GM12864 (cell line): Measurements from ENCODE around the gene ZBTB43.

ENCODE experiments used
- DNase-seq: peaks from one replicate; pipeline ENCODE4 v3.0.0-alpha.2; 2011; ENCODE audit warnings: low read depth
- H3K4me3 ChIP-seq: 2 replicates; pipeline ENCODE4 v1.5.1; 2011; ENCODE audit warnings: mild to moderate bottlenecking, low read depth, low read length, control low read depth
- TF ChIP-seq, protein P1 (sequence below): IDR thresholded peaks from 2 replicates; pipeline ENCODE4 v1.5.1; 2011; ENCODE audit warnings: low read depth, mild to moderate bottlenecking, moderate library complexity, low read length, control low read depth, inconsistent platforms; ENCODE audit errors: missing control alignments

The ZBTB43 gene, protein sequence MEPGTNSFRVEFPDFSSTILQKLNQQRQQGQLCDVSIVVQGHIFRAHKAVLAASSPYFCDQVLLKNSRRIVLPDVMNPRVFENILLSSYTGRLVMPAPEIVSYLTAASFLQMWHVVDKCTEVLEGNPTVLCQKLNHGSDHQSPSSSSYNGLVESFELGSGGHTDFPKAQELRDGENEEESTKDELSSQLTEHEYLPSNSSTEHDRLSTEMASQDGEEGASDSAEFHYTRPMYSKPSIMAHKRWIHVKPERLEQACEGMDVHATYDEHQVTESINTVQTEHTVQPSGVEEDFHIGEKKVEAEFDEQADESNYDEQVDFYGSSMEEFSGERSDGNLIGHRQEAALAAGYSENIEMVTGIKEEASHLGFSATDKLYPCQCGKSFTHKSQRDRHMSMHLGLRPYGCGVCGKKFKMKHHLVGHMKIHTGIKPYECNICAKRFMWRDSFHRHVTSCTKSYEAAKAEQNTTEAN

GRCh38 chr9:126804696-126805553, at the start of gene ZBTB43:
ZBTB43 (plus strand) TSS chr9:126805040; CDS start chr9:126832510, 27,470 bp downstream.
- peak; percentile 89 for DNase-seq
- H3K4me3 ChIP-seq: peak within 1 kb of the TSS; percentile 68
- TF ChIP-seq, protein P1, sequence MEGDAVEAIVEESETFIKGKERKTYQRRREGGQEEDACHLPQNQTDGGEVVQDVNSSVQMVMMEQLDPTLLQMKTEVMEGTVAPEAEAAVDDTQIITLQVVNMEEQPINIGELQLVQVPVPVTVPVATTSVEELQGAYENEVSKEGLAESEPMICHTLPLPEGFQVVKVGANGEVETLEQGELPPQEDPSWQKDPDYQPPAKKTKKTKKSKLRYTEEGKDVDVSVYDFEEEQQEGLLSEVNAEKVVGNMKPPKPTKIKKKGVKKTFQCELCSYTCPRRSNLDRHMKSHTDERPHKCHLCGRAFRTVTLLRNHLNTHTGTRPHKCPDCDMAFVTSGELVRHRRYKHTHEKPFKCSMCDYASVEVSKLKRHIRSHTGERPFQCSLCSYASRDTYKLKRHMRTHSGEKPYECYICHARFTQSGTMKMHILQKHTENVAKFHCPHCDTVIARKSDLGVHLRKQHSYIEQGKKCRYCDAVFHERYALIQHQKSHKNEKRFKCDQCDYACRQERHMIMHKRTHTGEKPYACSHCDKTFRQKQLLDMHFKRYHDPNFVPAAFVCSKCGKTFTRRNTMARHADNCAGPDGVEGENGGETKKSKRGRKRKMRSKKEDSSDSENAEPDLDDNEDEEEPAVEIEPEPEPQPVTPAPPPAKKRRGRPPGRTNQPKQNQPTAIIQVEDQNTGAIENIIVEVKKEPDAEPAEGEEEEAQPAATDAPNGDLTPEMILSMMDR: no peak

DNA sequence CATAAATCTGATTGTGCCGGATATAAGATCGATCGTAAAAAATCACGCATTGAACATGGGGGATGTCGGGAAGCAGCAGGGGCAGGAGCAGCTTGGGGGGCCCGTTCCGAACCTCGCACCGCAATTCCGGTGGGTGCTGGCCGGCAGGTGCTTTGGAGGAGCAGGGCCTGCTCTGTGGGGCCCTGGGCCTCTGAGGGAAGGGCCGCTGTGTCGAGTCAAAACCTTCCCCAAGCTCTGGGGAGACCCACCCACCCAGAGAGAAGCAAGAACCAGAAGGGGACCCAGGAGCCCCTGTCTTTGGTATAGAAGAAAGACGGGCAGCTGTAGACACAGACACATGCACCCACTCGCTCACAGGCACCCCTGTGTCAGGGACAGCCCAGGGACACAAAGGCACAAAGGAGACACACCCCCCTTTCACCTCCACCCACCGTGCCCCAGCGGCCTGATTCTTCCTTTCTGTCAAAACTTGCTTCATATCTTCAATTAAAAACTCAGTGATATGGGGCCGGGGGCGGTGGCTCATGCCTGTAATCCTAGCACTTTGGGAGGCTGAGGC, 49.4 kb upstream of the ZBTB43 start:
- TF ChIP-seq, protein P1: no peak
- no peak overlapping the region for H3K4me3 ChIP-seq
- DNase-seq: no peak

GRCh38 chr9:126756238-126756637, 48.6 kb upstream of the ZBTB43 start:
- TF ChIP-seq, protein P1: no peak
- no peak overlapping the region for H3K4me3 ChIP-seq
- DNase-seq: no peak

DNA sequence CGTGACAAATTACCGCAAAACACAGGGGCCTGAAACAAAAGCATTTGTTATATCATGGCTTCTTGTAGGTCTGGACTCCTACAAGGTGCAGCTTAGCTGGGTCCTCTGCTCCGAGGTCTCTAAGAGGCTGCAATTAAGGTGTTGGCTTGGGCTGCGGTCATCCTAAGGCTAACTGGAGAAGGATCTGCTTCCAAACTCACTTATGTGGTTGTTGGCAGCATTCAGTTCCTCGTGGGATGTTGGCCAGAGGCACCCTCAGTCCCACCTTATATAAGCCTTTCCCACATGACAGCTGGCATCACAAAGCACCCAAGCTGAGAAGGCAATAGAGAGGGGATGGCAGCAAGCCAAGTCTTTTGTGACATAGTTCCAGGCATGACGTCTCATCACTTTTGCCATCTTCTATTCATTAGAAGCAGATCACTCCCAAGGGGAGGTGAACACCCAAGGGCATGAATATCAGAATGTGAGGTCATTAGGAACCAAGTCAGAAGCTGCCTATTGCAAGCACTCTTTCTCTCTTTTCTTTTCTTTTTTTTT, 47.9 kb upstream of the ZBTB43 start:
- TF ChIP-seq, protein P1: no peak
- no peak for DNase-seq
- no peak overlapping the region for H3K4me3 ChIP-seq

- TF ChIP-seq, protein P1: no peak
- no peak overlapping the region for H3K4me3 ChIP-seq
Observed at GRCh38 chr9:126758916-126759585, 45.8 kb upstream of the ZBTB43 start.

DNA sequence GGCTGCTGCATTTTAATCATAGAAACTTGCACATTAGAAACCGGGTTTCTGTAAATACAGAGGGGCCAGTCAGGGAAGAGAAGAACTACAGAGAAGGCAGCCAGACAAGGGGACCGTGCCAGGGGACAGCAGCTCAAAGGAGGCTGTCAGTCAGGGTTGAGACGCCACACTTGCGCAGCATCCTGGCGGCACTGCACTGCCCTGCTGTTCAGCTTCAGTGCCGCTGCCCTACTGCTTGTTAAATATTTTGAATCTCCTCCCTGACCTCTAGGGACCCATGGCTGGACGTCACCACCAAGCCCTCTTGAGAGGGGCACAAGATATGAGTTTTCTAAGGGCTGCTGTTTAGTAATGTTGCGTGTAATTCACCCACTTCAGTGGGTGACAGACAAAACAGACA, 43.6 kb upstream of the ZBTB43 start:
- no peak overlapping the region for H3K4me3 ChIP-seq
- DNase-seq: no peak
- TF ChIP-seq, protein P1: no peak

More at GRCh38 chr9:126758916-126759585, 45.8 kb upstream of the ZBTB43 start:
- DNase-seq: no peak
